HG02642 (cell line): Measurements from ENCODE around the gene BAAT.
"Not testable (repeated sequence)": the region's sequence is repeated elsewhere in the genome, so short reads cannot be mapped to it uniquely, and the experiment has no call there.

ENCODE experiments used
- ATAC-seq: cut with Tn5 transposase; IDR thresholded peaks from one replicate; pipeline ENCODE4 v1.9.1; 2021; ENCODE audit warnings: mild to moderate bottlenecking; ENCODE audit not compliant: unreplicated experiment, poor library complexity

The BAAT gene

GRCh38 chr9:101366038-101366756 lies 18.6 kb downstream of the BAAT start:
- ATAC-seq = no peak

GRCh38 chr9:101365181-101365580 lies 19.6 kb downstream of the BAAT start:
- ATAC-seq = no peak

- ATAC-seq = no peak
Measured at GRCh38 chr9:101362450-101362849, 22.4 kb downstream of the BAAT start.

GRCh38 chr9:101360647-101361046 lies 24.2 kb downstream of the BAAT start:
- no peak for ATAC-seq

- ATAC-seq = no peak
Measured at GRCh38 chr9:101359679-101360078, 25.1 kb downstream of the BAAT start.

GRCh38 chr9:101356619-101357018 lies 28.2 kb downstream of the BAAT start:
- ATAC-seq = no peak

- ATAC-seq = no peak
Measured at GRCh38 chr9:101354765-101355708, 29.8 kb downstream of the BAAT start.

- ATAC-seq = no peak
Measured at GRCh38 chr9:101354143-101354764, 30.6 kb downstream of the BAAT start.

- ATAC-seq = no peak
Measured at GRCh38 chr9:101353683-101354082, 31.1 kb downstream of the BAAT start.

- ATAC-seq = no peak
Measured at GRCh38 chr9:101352892-101353463, 31.8 kb downstream of the BAAT start.

- no peak for ATAC-seq
Measured at GRCh38 chr9:101350285-101350684, 34.5 kb downstream of the BAAT start.

GRCh38 chr9:101342595-101342994 lies 42.2 kb downstream of the BAAT start:
- no peak for ATAC-seq

GRCh38 chr9:101341958-101342357 lies 42.8 kb downstream of the BAAT start:
- no peak for ATAC-seq

GRCh38 chr9:101337237-101337636 lies 47.6 kb downstream of the BAAT start:
- ATAC-seq = no peak

- ATAC-seq = no peak
Measured at GRCh38 chr9:101336091-101336490, 48.7 kb downstream of the BAAT start.

- ATAC-seq = no peak
Measured at GRCh38 chr9:101333926-101334702, 50.7 kb downstream of the BAAT start.

- no peak for ATAC-seq
Measured at GRCh38 chr9:101333490-101333889, 51.3 kb downstream of the BAAT start.

- no peak for ATAC-seq
Measured at GRCh38 chr9:101332362-101332761, 52.4 kb downstream of the BAAT start.

GRCh38 chr9:101327422-101327909 lies 57.3 kb downstream of the BAAT start:
- ATAC-seq = not testable (repeated sequence)

- no peak for ATAC-seq
Measured at GRCh38 chr9:101326501-101326900, 58.3 kb downstream of the BAAT start.
